Measurements from ENCODE around the gene HELB.

Gene HELB

DNA sequence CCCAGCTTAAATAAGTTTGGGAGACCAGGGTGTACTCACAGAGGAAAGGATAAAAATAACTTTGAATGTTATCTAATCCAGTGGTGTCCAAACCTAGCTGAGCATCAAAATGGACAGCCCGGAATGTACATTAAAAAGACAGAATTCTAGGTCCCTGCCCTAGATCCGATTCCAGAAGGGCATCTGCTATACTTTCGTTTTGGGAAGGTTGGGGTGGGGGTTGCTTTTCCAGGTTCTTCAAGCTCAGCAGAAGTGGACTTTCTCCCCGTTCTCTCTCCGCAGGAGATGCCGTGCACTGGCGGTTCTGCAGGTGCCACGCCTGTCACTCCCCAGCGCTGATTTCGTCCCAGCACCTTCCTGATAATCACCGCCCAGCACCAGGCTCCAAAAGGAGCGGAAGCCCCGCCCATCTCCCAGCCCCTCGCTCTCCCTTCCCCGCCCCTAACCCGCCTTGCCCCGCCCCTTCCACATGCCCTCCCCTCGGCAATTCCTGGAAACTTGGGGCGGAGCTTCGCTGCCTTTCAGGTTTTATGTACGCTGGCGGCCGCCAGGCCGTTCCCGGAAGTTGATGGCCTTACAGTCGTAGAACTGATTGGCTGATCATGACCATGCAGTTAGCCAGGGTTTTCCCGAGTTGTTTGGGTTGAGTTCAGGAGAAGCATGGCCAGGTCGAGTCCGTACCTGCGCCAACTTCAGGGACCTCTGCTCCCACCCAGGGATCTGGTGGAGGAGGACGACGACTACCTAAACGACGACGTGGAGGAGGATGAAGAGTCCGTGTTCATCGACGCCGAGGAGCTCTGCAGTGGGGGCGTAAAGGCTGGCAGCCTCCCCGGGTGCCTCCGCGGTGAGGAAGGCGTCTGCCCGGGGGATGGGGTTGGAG, at the start of gene HELB:
HELB (plus strand) TSS at position 550 of the 883 bp plus-strand sequence; CDS start at position 661, 111 bp downstream.
- no peaks in the 10 kb centered on the region for H3K9me3 Mint-ChIP-seq
- peak within 1 kb of the TSS; percentile 99 for H3K27ac Mint-ChIP-seq
- peak within 1 kb of the TSS; percentile 100 for H3K4me3 Mint-ChIP-seq
- H3K36me3 Mint-ChIP-seq (ENCODE audit: low read depth): peaks cover 38% of the 10 kb centered on the region
- H3K4me1 Mint-ChIP-seq (ENCODE audit: low read depth): peaks cover 40% of the 10 kb centered on the region
- H3K27me3 Mint-ChIP-seq (ENCODE audit: low read depth): no peaks in the 10 kb centered on the region

DNA sequence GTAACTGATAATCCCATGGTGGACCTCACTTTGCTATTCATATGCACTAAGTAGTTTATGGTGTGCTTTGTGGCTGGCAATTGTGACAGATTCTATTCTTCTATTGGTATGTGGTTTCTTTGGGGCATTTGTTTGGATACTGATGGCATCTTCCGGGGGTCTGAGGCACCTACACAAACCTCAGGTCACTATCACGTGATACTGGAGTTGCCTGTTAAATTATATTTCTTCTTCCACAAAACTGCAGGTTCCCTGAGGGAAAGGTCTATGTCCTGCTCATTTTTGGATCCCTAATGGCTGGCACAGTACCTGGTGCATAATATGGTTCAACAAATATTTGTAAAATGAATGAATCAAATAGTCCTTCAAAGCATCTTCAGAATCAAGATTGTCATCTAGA, 49.5 kb upstream of the HELB start:
- Mint-ChIP-seq H3K27me3 (ENCODE audit: low read depth) (peaks cover 19% of the 10 kb centered on the region), H3K36me3 (ENCODE audit: low read depth) (peaks cover 3% of the 10 kb centered on the region), H3K4me1 (ENCODE audit: low read depth) (no peaks in the 10 kb centered on the region), H3K4me3 (no peak overlapping the region), H3K9me3 (no peaks in the 10 kb centered on the region), H3K27ac (no peak overlapping the region)

DNA sequence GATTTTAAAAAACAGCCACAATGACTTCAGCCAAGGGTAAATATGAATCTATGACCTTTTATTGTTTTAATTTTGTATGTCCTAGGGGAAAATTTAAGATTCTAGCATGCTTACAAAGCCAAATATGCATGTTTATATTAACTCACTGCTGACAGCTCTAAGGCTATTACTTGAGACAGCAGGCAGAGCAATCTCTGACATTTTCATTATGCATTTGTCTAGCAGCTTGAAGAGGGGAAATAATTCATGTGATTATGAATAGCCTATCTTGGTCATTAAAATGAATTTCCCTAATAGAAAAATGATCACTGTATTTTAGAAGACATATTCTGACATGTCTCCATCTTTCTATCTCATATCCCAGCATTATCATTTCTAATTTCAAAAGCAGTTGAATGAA, 46.6 kb upstream of the HELB start:
- Mint-ChIP-seq H3K4me3 (no peak overlapping the region), H3K27ac (no peak overlapping the region), H3K27me3 (ENCODE audit: low read depth) (peaks cover 19% of the 10 kb centered on the region), H3K9me3 (no peaks in the 10 kb centered on the region), H3K36me3 (ENCODE audit: low read depth) (no peaks in the 10 kb centered on the region), H3K4me1 (ENCODE audit: low read depth) (no peaks in the 10 kb centered on the region)

DNA sequence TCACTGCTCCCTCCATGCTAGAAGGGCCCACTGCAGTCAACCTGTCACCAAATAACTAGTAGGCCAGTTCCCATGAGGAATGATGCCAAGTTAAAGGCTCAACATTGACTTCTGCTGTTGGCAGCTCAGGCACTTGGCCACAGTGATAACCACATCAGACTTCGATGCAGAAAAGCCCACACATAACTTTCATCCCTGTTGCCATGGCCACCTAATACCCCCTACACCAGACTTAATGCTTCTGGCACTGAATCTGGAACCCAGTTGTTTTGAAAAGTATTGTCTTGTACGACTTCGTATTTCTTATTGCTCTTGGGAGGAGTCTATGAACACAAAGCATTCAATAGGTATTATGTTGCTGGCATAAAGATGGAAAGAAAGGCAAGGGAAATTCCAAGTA, 44.3 kb upstream of the HELB start:
- H3K4me3 Mint-ChIP-seq: no peak overlapping the region
- no peaks in the 10 kb centered on the region for H3K36me3 Mint-ChIP-seq (ENCODE audit: low read depth)
- H3K9me3 Mint-ChIP-seq: no peaks in the 10 kb centered on the region
- no peaks in the 10 kb centered on the region for H3K4me1 Mint-ChIP-seq (ENCODE audit: low read depth)
- peaks cover 15% of the 10 kb centered on the region for H3K27me3 Mint-ChIP-seq (ENCODE audit: low read depth)
- no peak overlapping the region for H3K27ac Mint-ChIP-seq

DNA sequence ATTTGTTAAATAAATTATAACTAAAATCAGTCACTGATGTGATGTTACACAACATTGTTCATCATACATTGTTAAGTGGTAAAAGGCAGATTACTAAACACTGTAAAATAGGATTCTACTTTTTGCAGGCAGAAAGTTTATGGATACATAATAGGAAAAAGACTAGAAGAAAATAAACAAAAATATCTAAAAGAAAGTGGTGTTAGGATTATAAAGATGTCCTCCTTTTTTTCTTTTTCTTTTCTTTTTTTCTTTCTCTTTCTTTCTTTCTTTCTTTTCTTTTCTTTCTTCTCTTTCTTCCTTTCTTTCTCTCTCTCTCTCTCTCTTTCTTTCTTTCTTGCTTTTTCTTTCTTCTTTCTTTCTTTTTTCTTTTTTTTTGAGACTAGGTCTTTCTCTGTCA, 39.6 kb upstream of the HELB start:
- Mint-ChIP-seq H3K4me3 (no peak overlapping the region), H3K9me3 (no peaks in the 10 kb centered on the region), H3K27me3 (ENCODE audit: low read depth) (peaks cover 19% of the 10 kb centered on the region), H3K27ac (no peak overlapping the region), H3K4me1 (ENCODE audit: low read depth) (no peaks in the 10 kb centered on the region), H3K36me3 (ENCODE audit: low read depth) (no peaks in the 10 kb centered on the region)

DNA sequence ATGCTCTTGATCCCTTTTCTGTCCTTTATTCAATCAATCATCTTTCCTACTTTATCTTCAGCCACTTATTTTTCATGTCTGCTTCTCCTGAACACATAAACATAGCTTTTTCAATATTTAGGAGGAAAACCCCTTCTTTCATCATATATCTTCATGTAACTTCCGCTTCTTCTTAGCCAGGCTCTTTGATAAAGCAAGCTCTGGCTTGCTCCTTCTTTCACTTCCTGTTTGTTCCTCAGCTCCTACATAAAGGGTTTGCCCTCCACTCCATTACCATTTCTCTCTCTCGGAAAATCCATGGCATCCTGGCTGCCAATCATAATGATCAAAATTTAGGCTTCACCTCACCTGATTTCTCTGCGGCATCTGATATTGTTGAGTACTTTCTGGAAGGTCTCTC, 33.7 kb upstream of the HELB start:
- peaks cover 7% of the 10 kb centered on the region for H3K27me3 Mint-ChIP-seq (ENCODE audit: low read depth)
- no peak overlapping the region for H3K27ac Mint-ChIP-seq
- no peak overlapping the region for H3K4me3 Mint-ChIP-seq
- H3K9me3 Mint-ChIP-seq: no peaks in the 10 kb centered on the region
- no peaks in the 10 kb centered on the region for H3K4me1 Mint-ChIP-seq (ENCODE audit: low read depth)
- H3K36me3 Mint-ChIP-seq (ENCODE audit: low read depth): no peaks in the 10 kb centered on the region

DNA sequence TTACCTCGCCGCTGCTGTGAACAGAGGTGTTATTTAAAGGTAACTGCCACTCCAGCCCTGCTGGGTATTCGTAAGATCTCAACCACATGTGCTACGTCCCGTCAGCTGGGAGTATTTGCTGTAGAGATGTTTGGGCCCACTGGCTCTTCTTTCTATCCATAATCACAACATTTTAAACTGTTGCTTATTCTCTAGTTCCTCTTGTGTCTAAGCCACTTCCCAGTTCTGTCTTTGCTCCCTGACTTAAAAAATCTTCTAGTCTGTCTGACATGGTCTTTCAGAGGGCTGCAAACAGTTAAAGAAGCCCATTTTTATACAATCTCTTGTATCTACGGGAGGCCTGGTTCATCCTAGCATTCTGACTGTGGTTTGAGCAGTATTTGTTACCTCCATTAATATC, 33.2 kb upstream of the HELB start:
- Mint-ChIP-seq H3K27me3 (ENCODE audit: low read depth) (peaks cover 3% of the 10 kb centered on the region), H3K27ac (no peak overlapping the region), H3K4me3 (no peak overlapping the region), H3K9me3 (no peaks in the 10 kb centered on the region), H3K4me1 (ENCODE audit: low read depth) (no peaks in the 10 kb centered on the region), H3K36me3 (ENCODE audit: low read depth) (no peaks in the 10 kb centered on the region)

DNA sequence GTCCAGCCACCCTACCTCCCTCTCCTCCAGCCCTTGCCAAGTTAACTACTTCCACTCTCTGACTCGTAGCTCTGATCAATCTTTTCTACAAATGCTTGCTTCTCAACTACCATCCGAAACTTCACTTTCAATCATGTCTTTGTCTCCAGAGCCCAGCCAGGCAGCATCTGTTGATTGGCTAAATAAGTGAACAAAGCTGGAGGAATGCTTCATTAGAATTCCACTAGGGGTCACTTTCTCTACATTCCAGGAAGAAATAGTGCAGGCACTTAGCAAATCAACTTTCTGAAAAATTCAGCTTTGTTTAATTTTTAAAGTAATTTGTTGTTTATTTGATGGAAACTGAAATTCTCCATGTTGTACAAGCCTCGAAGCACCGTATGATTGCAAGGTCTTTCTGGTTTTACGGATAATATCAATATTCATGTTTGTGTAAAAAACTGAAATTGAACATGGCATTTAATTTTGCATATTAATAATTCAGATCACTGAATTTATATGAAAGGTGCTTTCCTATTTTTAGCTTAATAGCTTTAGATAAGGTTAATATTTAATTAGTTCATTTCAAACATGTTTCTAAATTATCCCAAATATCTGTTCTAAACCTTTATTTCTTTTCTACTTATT, 32.4 kb upstream of the HELB start:
- Mint-ChIP-seq H3K4me3 (no peak overlapping the region), H3K4me1 (ENCODE audit: low read depth) (peaks cover 2% of the 10 kb centered on the region), H3K36me3 (ENCODE audit: low read depth) (no peaks in the 10 kb centered on the region), H3K9me3 (no peaks in the 10 kb centered on the region), H3K27me3 (ENCODE audit: low read depth) (no peaks in the 10 kb centered on the region), H3K27ac (no peak overlapping the region)

DNA sequence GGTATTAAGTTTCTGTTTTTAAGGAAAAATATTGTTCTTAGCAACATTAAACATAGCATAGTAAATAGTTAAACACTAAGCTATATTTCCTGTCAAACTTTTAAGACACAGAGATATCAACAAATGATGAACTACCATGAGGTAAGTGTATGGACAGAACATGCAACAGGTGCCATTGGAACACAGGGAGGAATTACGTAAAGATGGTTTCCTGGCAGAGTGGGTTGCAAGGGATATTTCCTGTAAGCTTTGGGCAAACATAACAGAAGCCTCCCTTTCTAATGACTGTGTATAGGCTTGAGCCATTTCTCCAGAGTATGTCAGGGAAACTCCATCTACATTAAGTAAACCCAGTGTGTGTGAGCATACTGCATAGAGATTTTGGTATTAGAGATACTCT, 31.7 kb upstream of the HELB start:
- H3K27ac Mint-ChIP-seq: no peak overlapping the region
- no peaks in the 10 kb centered on the region for H3K9me3 Mint-ChIP-seq
- H3K4me1 Mint-ChIP-seq (ENCODE audit: low read depth): peaks cover 3% of the 10 kb centered on the region
- H3K27me3 Mint-ChIP-seq (ENCODE audit: low read depth): no peaks in the 10 kb centered on the region
- H3K36me3 Mint-ChIP-seq (ENCODE audit: low read depth): no peaks in the 10 kb centered on the region
- H3K4me3 Mint-ChIP-seq: no peak overlapping the region

DNA sequence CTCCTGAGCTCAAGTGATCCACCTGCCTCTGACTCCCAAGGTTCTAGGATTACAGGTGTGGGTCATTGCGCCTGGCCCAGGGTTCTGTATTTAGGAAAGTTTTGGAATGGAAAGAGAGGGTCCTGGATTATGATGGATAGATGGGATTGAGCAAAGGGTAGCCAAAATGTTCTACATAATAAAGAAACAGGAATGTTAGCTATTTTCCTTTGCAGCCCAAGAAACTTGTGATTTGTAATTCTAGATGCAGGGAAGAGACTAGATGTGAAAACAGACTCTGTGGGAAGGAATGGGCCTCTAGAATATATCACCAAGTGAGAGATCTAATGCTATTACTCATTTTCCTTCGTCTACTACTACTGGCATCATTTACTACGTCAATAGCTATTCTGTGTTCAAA, 29.6 kb upstream of the HELB start:
- H3K27me3 Mint-ChIP-seq (ENCODE audit: low read depth): no peaks in the 10 kb centered on the region
- no peaks in the 10 kb centered on the region for H3K9me3 Mint-ChIP-seq
- H3K36me3 Mint-ChIP-seq (ENCODE audit: low read depth): no peaks in the 10 kb centered on the region
- H3K4me3 Mint-ChIP-seq: no peak overlapping the region
- no peak overlapping the region for H3K27ac Mint-ChIP-seq
- H3K4me1 Mint-ChIP-seq (ENCODE audit: low read depth): peaks cover 8% of the 10 kb centered on the region

DNA sequence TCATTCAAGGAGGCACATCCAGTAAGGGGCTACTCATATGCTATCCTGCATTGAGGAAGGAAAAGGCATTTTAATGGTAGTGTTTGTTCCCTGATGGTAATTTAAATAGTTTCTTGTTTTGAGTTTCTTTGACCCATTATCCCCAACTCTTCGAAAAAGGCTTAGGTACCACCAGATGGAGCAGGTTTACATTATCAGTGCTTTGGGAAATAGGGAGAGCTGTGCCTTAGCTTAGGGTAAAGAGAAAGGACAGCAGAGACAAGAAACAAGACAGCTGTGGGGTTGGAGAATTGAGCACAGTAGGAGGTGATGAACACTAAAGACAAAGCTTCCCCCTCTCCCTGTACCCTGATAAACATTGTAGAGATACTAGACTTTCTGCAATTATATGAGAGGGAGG, 29.1 kb upstream of the HELB start:
- no peak overlapping the region for H3K4me3 Mint-ChIP-seq
- no peaks in the 10 kb centered on the region for H3K9me3 Mint-ChIP-seq
- H3K36me3 Mint-ChIP-seq (ENCODE audit: low read depth): no peaks in the 10 kb centered on the region
- no peak overlapping the region for H3K27ac Mint-ChIP-seq
- no peaks in the 10 kb centered on the region for H3K27me3 Mint-ChIP-seq (ENCODE audit: low read depth)
- peaks cover 8% of the 10 kb centered on the region for H3K4me1 Mint-ChIP-seq (ENCODE audit: low read depth)

DNA sequence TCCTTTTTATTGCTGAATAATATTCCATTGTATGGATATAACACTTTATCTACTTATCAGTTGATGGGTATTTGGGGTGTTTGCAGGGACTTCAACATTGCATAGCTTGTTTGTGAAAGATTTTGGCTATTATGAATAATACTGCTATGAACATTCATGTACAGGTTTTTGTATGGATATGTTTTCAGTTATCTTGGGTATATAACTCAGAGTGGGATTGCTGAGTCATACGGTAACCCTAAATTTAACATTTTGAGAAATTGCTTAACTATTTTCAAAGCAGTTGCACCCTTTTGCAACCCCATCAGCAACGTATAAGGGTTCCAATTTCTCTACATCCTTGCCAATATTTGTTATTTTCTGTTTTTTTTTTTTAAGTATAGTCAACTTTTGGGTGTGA, 27.3 kb upstream of the HELB start:
- H3K27me3 Mint-ChIP-seq (ENCODE audit: low read depth): no peaks in the 10 kb centered on the region
- H3K27ac Mint-ChIP-seq: no peak overlapping the region
- H3K4me3 Mint-ChIP-seq: no peak overlapping the region
- H3K9me3 Mint-ChIP-seq: no peaks in the 10 kb centered on the region
- H3K36me3 Mint-ChIP-seq (ENCODE audit: low read depth): no peaks in the 10 kb centered on the region
- peaks cover 17% of the 10 kb centered on the region for H3K4me1 Mint-ChIP-seq (ENCODE audit: low read depth)

DNA sequence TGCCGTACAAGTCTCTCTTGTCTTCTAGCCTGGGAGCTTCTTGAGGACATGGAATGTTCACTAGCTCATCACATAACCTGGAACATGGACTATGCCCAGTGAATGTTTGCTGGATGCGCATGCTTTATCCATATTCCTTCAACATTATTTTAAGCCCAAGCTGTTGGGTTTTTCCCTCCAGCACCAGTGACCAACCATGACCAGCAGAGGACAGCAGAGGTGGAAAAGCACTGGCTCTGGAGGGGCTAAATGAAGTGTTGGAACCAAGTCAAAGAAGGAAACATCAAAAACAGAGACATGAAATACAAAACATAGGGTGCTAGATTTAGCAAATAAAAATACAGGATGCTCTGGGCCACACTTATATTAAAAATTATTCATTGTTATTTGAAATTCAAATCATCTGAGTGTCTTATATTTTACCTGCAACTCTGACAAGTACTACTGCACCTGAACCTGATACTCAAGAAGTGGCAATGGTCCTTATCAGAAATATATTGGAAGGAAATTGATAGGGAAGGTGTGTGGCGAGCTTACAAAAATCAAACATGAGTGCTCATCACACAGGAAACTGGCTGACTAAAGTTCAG, 23.1 kb upstream of the HELB start:
- H3K27me3 Mint-ChIP-seq (ENCODE audit: low read depth): no peaks in the 10 kb centered on the region
- peaks cover 25% of the 10 kb centered on the region for H3K4me1 Mint-ChIP-seq (ENCODE audit: low read depth)
- peaks cover 14% of the 10 kb centered on the region for H3K9me3 Mint-ChIP-seq
- H3K36me3 Mint-ChIP-seq (ENCODE audit: low read depth): peaks cover 13% of the 10 kb centered on the region
- H3K27ac Mint-ChIP-seq: no peak overlapping the region
- H3K4me3 Mint-ChIP-seq: no peak overlapping the region

DNA sequence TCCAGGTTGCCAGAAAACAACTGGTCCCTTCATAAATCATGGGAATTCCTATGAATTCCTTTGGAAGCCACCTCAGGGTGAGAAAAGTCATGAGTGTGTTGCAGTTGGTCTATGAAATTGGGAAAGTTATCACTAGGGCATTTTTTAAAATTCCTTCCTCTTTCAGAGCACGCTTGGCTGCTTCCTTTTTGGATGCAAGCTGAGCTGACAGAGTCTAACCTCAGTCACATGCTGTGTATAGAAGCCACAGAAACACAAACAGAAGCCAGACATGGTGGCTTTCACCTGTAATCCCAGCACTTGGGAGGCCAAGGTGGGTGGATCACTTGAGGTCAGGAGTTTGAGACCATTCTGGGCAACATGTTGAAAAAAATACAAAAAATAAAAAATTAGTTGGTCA, 21.7 kb upstream of the HELB start:
- Mint-ChIP-seq H3K27me3 (ENCODE audit: low read depth) (no peaks in the 10 kb centered on the region), H3K9me3 (peaks cover 14% of the 10 kb centered on the region), H3K27ac (no peak overlapping the region), H3K4me3 (no peak overlapping the region), H3K36me3 (ENCODE audit: low read depth) (peaks cover 13% of the 10 kb centered on the region), H3K4me1 (ENCODE audit: low read depth) (peaks cover 24% of the 10 kb centered on the region)

DNA sequence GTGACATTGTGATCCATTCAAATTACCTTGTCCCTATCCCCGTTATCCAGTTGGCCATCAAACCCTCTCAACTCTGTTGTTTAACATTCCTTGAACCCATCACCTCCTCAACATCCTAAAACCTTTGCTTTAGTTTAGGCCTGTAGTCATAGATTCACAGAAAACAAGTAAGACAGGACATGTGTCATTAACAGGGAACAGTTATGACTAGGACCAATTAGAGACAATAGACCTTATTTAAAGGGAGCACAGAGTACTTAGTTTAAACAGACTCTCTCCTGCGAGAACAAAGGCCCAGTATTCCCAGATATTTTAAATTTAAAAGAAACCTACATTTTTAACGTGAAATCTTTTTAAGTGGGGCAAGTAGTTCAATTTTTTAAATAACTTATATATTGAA, 20.0 kb upstream of the HELB start:
- H3K9me3 Mint-ChIP-seq: peaks cover 18% of the 10 kb centered on the region
- H3K27me3 Mint-ChIP-seq (ENCODE audit: low read depth): no peaks in the 10 kb centered on the region
- peaks cover 29% of the 10 kb centered on the region for H3K4me1 Mint-ChIP-seq (ENCODE audit: low read depth)
- H3K4me3 Mint-ChIP-seq: no peak overlapping the region
- H3K36me3 Mint-ChIP-seq (ENCODE audit: low read depth): peaks cover 20% of the 10 kb centered on the region
- H3K27ac Mint-ChIP-seq: no peak overlapping the region

Data from T-helper 1 cell treated with Interleukin-12 subunit alpha and Interleukin-12 subunit beta and Interleukin-4 antibody, amounts not matched to agents 30 μg/mL and 1 μg/mL, for 36 hours (primary cell).